SK-N-SH (cell line): ENCODE results near the gene PYGO1. TPM values are rescaled to one million over a fixed set of nuclear protein-coding genes. Genes with fewer than 3 reads are reported as not detected.

ENCODE experiments used
- CTCF ChIA-PET: fragments of 300-600, 350-600 bp; formaldehyde crosslinking; extraction: SDS; loops from one replicate; lab custom pipeline; 2021; lab: Yijun Ruan, JAX
- POLR2A ChIA-PET: fragments of 350-600 bp; sonication (Branson Sonifier 250); formaldehyde crosslinking; extraction: SDS; loops from one replicate; lab custom pipeline; 2020; ENCODE audit warnings: antibody characterized with exemption, inconsistent platforms; lab: Yijun Ruan, JAX
- DNase-seq: peaks from one replicate; pipeline ENCODE4 v3.0.0; 2012
- H2AFZ ChIP-seq: fragments of 200-600 bp; sonication (generic); 2 replicates; pipeline ENCODE4 v1.8.1; 2016; ENCODE audit warnings: antibody characterized with exemption, mild to moderate bottlenecking, low read depth
- H3F3A ChIP-seq: fragments of 200-600 bp; sonication (generic); replicated peaks from 2 replicates; pipeline ENCODE3; 2016; ENCODE audit warnings: antibody characterized with exemption, mild to moderate bottlenecking; ENCODE audit not compliant: insufficient read depth
- H3K27ac ChIP-seq, 2 experiments: fragments of 200-500 bp in 1 of 2; fragments of 200-600 bp in 1 of 2; sonication (Bioruptor generic) in 1 of 2; sonication (generic), shearing (Covaris generic) in 1 of 2; 2 replicates each; pipeline versions ENCODE4 v1.5.1 to v1.6.1; 2014 to 2016; ENCODE audit warnings: low read depth in 2 of 2, inconsistent platforms in 1 of 2, low read length in 1 of 2, mild to moderate bottlenecking in 1 of 2, mixed read lengths in 1 of 2
- H3K27me3 ChIP-seq: fragments of 200-600 bp; sonication (generic), shearing (Covaris generic); 2 replicates; pipeline ENCODE4 v1.6.1; 2016; ENCODE audit warnings: mixed run types; ENCODE audit not compliant: insufficient read depth
- H3K36me3 ChIP-seq, 2 experiments: fragments of 200-500 bp in 1 of 2; fragments of 200-600 bp in 1 of 2; sonication (Bioruptor generic) in 1 of 2; sonication (generic) in 1 of 2; replicated peaks in 1 of 2; 2 replicates each; pipeline versions ENCODE3 to v1.5.1; 2014 to 2016; ENCODE audit warnings: low read length in 1 of 2, mild to moderate bottlenecking in 1 of 2; ENCODE audit not compliant: insufficient read depth in 2 of 2, control insufficient read depth in 1 of 2
- H3K4me1 ChIP-seq, 2 experiments: fragments of 200-500 bp in 1 of 2; fragments of 200-600 bp in 1 of 2; sonication (Bioruptor generic) in 1 of 2; sonication (generic), shearing (Covaris generic) in 1 of 2; 2 replicates each; pipeline versions ENCODE4 v1.5.1 to v1.6.1; 2014 to 2016; ENCODE audit warnings: low read depth in 1 of 2, low read length in 1 of 2, mixed run types in 1 of 2; ENCODE audit not compliant: insufficient read depth in 2 of 2, control insufficient read depth in 1 of 2
- H3K4me2 ChIP-seq: fragments of 200-600 bp; sonication (generic), shearing (Covaris generic); 2 replicates; pipeline ENCODE4 v1.6.1; 2017; ENCODE audit warnings: mixed run types
- H3K4me3 ChIP-seq, 2 experiments: fragments of 200-500 bp in 1 of 2; fragments of 200-600 bp in 1 of 2; sonication (Bioruptor generic) in 1 of 2; sonication (generic), shearing (Covaris generic) in 1 of 2; 2 replicates each; pipeline versions ENCODE4 v1.5.1 to v1.8.1; 2014 to 2016; ENCODE audit warnings: low read depth in 2 of 2, inconsistent platforms in 1 of 2, low read length in 1 of 2, mild to moderate bottlenecking in 1 of 2, mixed read lengths in 1 of 2, moderate library complexity in 1 of 2
- H3K79me2 ChIP-seq: fragments of 200-600 bp; sonication (generic); 2 replicates; pipeline ENCODE4 v1.8.1; 2017; ENCODE audit warnings: mild to moderate bottlenecking; ENCODE audit not compliant: insufficient read depth
- H3K9ac ChIP-seq: fragments of 200-600 bp; sonication (generic); 2 replicates; pipeline ENCODE4 v1.6.1; 2017; ENCODE audit warnings: mixed run types
- H3K9me2 ChIP-seq: fragments of 200-600 bp; sonication (generic); 2 replicates; pipeline ENCODE4 v1.6.1; 2017; ENCODE audit warnings: mixed run types
- H3K9me3 ChIP-seq: fragments of 200-600 bp; sonication (generic); 2 replicates; pipeline ENCODE4 v1.6.1; 2017; ENCODE audit warnings: mixed run types, mild to moderate bottlenecking, moderate library complexity
- H4K20me1 ChIP-seq: fragments of 200-600 bp; sonication (generic); 2 replicates; pipeline ENCODE4 v1.6.1; 2017; ENCODE audit warnings: mild to moderate bottlenecking, mixed run types; ENCODE audit not compliant: insufficient read depth
- EP300 ChIP-seq, 2 experiments: IDR thresholded peaks; 2 replicates each; pipeline versions ENCODE4 v1.4.0 to v1.6.1; 2012; ENCODE audit warnings: borderline replicate concordance in 1 of 2, low read depth in 1 of 2, low read length in 1 of 2
- EZH2phosphoT487 ChIP-seq: fragments of 200-600 bp; sonication (generic); IDR thresholded peaks from 2 replicates; pipeline ENCODE4 v1.6.1; 2017; ENCODE audit warnings: low read depth, mixed run types, mild to moderate bottlenecking, antibody characterized with exemption, moderate library complexity, borderline replicate concordance
- GATA2 ChIP-seq: sonication (generic); formaldehyde crosslinking; IDR thresholded peaks from 2 replicates; pipeline ENCODE4 v1.5.0; 2020; ENCODE audit warnings: mild to moderate bottlenecking, missing genetic modification reagents
- IRF3 ChIP-seq: fragments of 150-350 bp; IDR thresholded peaks from 2 replicates; pipeline ENCODE4 v1.6.1; 2016; ENCODE audit warnings: mild to moderate bottlenecking, low read depth, low read length
- JUND ChIP-seq: IDR thresholded peaks from 2 replicates; pipeline ENCODE4 v1.4.0; 2012
- MEF2A ChIP-seq: IDR thresholded peaks from 2 replicates; pipeline ENCODE4 v1.4.0; 2012; ENCODE audit warnings: low read depth, borderline replicate concordance
- NFIC ChIP-seq: IDR thresholded peaks from 2 replicates; pipeline ENCODE4 v1.4.0; 2012; ENCODE audit warnings: borderline replicate concordance
- POLR2AphosphoS5 ChIP-seq: IDR thresholded peaks from 2 replicates; pipeline ENCODE4 v1.6.1; 2012; ENCODE audit warnings: low read depth, low read length
- RFX5 ChIP-seq: IDR thresholded peaks from 2 replicates; pipeline ENCODE4 v1.6.1; 2012; ENCODE audit warnings: mild to moderate bottlenecking, improper control_type of control experiment, low read length
- SMC3 ChIP-seq: IDR thresholded peaks from 2 replicates; pipeline ENCODE4 v1.6.1; 2012; ENCODE audit warnings: low read depth, low read length, improper control_type of control experiment
- TAF1 ChIP-seq: IDR thresholded peaks from 2 replicates; pipeline ENCODE4 v1.6.1; 2012; ENCODE audit warnings: low read depth, mild to moderate bottlenecking, low read length, moderate library complexity, borderline replicate concordance
- TCF12 ChIP-seq: IDR thresholded peaks from 2 replicates; pipeline ENCODE4 v1.4.0; 2012
- YY1 ChIP-seq: IDR thresholded peaks from 2 replicates; pipeline ENCODE4 v1.4.0; 2012; ENCODE audit warnings: low read depth, mild to moderate bottlenecking
- ZBTB33 ChIP-seq: IDR thresholded peaks from 2 replicates; pipeline ENCODE4 v1.4.0; 2012; ENCODE audit warnings: low read depth, borderline replicate concordance
- WGBS: methylation state at CpG from one replicate; pipeline ENCODE4 v1.1.6; 2017; ENCODE audit warnings: low lambda C conversion rate; 5-methylcytosine and 5-hydroxymethylcytosine counted together
- polyA plus RNA-seq, 3 experiments: library from polyadenylated mRNA; depleted of rRNA; stranded (reverse); fragments of >200 nt; gene quantifications; 2 replicates each; pipeline ENCODE4 v1.2.3, GENCODE V29; 2012
- TF ChIP-seq, protein P1 (sequence below): IDR thresholded peaks from 2 replicates; pipeline ENCODE4 v1.4.0; 2012; ENCODE audit warnings: low read depth, borderline replicate concordance
- TF ChIP-seq, protein P2 (sequence below): IDR thresholded peaks from 2 replicates; pipeline ENCODE4 v1.4.0; 2012; ENCODE audit warnings: low read depth
- TF ChIP-seq, protein P3 (sequence below): fragments of 200-600 bp; sonication (generic); IDR thresholded peaks from 2 replicates; pipeline ENCODE4 v1.6.1; 2017; ENCODE audit warnings: antibody characterized with exemption, mild to moderate bottlenecking, moderate library complexity

Gene PYGO1
- polyA plus RNA-seq, 1 of the 3 experiments (the other 2 are of a cell fraction), result 2.3 TPM

- no peak overlapping the region for H3K9ac ChIP-seq
- H3F3A ChIP-seq, result no peaks in the 10 kb centered on the region
- H3K9me3 ChIP-seq, result no peaks in the 10 kb centered on the region
- H4K20me1 ChIP-seq, result no peaks in the 10 kb centered on the region
- H3K27me3 ChIP-seq, result no peaks in the 10 kb centered on the region
- ChIA-PET POLR2A (no interaction called here), CTCF (interaction anchor here (1.3 kb wide), 1 partner anchor 61 kb away, joined by 3 read pairs; no protein-coding TSS in a partner anchor)
- no peak overlapping the region for H2AFZ ChIP-seq
- no peak overlapping the region for H3K4me2 ChIP-seq
- no peaks in the 10 kb centered on the region for H3K36me3 ChIP-seq
- peaks cover 9% of the 10 kb centered on the region; the same call in 1 of the 2 replicates for H3K79me2 ChIP-seq
- H3K27ac ChIP-seq, result no peak overlapping the region
- DNase-seq, result no peak
- H3K9me2 ChIP-seq, result no peaks in the 10 kb centered on the region
- no peak for TF ChIP-seq MEF2A
- TF ChIP-seq POLR2AphosphoS5, result no peak
- TF ChIP-seq RFX5, result no peak
- no peak for TF ChIP-seq TCF12
- no peak for TF ChIP-seq EP300 (IDR thresholded peaks at IDR 0.05; ENCODE audit: borderline replicate concordance in 1 of 2, low read depth in 1 of 2, low read length in 1 of 2)
- TF ChIP-seq YY1, result no peak
- TF ChIP-seq TAF1, result no peak
- no peak for TF ChIP-seq ZBTB33
- TF ChIP-seq NFIC, result no peak
- no peak for TF ChIP-seq SMC3
- TF ChIP-seq, protein P1, sequence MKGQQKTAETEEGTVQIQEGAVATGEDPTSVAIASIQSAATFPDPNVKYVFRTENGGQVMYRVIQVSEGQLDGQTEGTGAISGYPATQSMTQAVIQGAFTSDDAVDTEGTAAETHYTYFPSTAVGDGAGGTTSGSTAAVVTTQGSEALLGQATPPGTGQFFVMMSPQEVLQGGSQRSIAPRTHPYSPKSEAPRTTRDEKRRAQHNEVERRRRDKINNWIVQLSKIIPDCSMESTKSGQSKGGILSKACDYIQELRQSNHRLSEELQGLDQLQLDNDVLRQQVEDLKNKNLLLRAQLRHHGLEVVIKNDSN, result no peak
- TF ChIP-seq EZH2phosphoT487, result no peak
- TF ChIP-seq, protein P2, sequence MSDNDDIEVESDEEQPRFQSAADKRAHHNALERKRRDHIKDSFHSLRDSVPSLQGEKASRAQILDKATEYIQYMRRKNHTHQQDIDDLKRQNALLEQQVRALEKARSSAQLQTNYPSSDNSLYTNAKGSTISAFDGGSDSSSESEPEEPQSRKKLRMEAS, result no peak
- TF ChIP-seq, protein P3, sequence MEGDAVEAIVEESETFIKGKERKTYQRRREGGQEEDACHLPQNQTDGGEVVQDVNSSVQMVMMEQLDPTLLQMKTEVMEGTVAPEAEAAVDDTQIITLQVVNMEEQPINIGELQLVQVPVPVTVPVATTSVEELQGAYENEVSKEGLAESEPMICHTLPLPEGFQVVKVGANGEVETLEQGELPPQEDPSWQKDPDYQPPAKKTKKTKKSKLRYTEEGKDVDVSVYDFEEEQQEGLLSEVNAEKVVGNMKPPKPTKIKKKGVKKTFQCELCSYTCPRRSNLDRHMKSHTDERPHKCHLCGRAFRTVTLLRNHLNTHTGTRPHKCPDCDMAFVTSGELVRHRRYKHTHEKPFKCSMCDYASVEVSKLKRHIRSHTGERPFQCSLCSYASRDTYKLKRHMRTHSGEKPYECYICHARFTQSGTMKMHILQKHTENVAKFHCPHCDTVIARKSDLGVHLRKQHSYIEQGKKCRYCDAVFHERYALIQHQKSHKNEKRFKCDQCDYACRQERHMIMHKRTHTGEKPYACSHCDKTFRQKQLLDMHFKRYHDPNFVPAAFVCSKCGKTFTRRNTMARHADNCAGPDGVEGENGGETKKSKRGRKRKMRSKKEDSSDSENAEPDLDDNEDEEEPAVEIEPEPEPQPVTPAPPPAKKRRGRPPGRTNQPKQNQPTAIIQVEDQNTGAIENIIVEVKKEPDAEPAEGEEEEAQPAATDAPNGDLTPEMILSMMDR, result no peak
- TF ChIP-seq JUND, result no peak
- TF ChIP-seq IRF3, result no peak
- no peak for TF ChIP-seq GATA2 (CRISPR knock-in tag)
- peaks cover 0 to 4% of the 10 kb centered on the region in 2 experiments; a peak in 1 of 4 replicates for H3K4me1 ChIP-seq
- WGBS, result 79% methylated on average over 2 of the region's 2 CpGs
- H3K4me3 ChIP-seq, result no peak overlapping the region
These were observed 14.0 kb downstream of the PYGO1 start for GRCh38 chr15:55574096-55574495.
